ENCODE data around the gene CAND1. TPM values are rescaled to one million over a fixed set of nuclear protein-coding genes. Genes with fewer than 3 reads are reported as not detected.

Gene CAND1
- polyA plus RNA-seq (2011; rRNA removed), result 64.6 and 110 TPM in 2 replicates
- polyA minus RNA-seq (2011; rRNA and poly(A)+ RNA removed), result 56.3 and 63.9 TPM in 2 replicates

DNA sequence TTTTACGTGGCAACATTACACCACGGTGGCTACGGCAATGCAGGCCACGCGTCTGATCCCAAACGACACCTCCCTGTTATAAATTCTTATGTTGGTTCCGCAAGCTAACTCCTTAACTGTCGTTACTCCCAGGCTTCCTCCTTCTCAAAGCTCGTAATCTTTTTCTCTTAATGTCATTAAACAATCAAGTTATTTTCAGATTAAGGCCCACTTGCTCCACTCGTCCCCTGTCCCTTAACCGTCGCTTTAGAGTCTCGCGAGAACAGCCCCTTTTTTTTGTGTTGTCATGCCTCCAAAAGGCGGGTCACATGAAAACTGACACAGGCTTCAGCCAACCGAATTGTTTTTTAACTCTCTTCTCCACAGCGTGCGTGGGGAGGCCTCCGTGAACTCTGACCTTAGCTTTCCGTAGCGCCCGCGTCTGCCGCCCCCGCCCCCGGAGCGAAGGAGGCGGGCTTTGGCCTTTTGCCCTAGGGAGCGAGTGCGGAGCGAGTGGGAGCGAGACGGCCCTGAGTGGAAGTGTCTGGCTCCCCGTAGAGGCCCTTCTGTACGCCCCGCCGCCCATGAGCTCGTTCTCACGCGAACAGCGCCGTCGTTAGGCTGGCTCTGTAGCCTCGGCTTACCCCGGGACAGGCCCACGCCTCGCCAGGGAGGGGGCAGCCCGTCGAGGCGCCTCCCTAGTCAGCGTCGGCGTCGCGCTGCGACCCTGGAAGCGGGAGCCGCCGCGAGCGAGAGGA, at the start of gene CAND1:
CAND1 (plus strand) TSS at position 463 of the 737 bp plus-strand sequence. CDS start 360 bp downstream, outside the sequence.
- Histone ChIP-seq H3K4me3 (ENCODE audit: low read depth, low read length) (peak within 1 kb of the TSS; percentile 96), H3K36me3 (ENCODE audit: control insufficient read depth, insufficient read depth, low read length) (no peaks in the 10 kb centered on the region), H3K27me3 (ENCODE audit: control insufficient read depth, insufficient read depth, low read length) (no peaks in the 10 kb centered on the region)
- TF ChIP-seq, protein P1, sequence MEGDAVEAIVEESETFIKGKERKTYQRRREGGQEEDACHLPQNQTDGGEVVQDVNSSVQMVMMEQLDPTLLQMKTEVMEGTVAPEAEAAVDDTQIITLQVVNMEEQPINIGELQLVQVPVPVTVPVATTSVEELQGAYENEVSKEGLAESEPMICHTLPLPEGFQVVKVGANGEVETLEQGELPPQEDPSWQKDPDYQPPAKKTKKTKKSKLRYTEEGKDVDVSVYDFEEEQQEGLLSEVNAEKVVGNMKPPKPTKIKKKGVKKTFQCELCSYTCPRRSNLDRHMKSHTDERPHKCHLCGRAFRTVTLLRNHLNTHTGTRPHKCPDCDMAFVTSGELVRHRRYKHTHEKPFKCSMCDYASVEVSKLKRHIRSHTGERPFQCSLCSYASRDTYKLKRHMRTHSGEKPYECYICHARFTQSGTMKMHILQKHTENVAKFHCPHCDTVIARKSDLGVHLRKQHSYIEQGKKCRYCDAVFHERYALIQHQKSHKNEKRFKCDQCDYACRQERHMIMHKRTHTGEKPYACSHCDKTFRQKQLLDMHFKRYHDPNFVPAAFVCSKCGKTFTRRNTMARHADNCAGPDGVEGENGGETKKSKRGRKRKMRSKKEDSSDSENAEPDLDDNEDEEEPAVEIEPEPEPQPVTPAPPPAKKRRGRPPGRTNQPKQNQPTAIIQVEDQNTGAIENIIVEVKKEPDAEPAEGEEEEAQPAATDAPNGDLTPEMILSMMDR (IDR thresholded peaks at IDR 0.05; ENCODE audit: insufficient read depth, low read depth, low read length), result no peak; the same call in 1 of the 2 replicates
- peak; percentile 94 for DNase-seq (ENCODE audit: low read depth)
- ChIA-PET CTCF (interaction anchor here (0.6 to 2.0 kb wide), 6 partner anchors 10 to 771 kb away, joined by 3 to 7 read pairs (median 5); no protein-coding TSS in a partner anchor), POLR2A (interaction anchor here (0.6 to 1.2 kb wide), 2 partner anchors 96 to 166 kb away, joined by 3 read pairs; no protein-coding TSS in a partner anchor)

DNA sequence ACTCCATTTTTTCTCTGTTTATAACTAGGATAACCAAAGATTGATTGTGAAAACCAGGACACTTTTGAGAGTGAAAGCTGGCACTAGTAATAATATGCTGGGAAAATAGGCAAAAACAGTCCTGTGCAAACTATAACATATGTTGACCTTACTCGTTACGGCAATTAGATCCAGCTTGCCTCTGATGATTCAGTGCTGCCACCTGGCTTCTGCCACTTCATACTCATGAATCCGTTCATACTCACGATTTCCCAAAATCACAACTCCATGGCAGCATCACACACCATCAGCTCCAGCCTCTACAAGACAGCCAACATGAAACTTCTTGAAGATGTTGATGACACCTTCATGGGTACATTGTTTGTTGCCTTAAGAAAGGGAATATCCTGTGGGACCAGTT, 49.1 kb upstream of the CAND1 start:
- DNase-seq (ENCODE audit: low read depth), result no peak
- TF ChIP-seq, protein P1 (IDR thresholded peaks at IDR 0.05; ENCODE audit: insufficient read depth, low read depth, low read length), result 0 out of 2 replicates have a peak, but pooled peaks have one; percentile 9
- no peaks in the 10 kb centered on the region for H3K36me3 ChIP-seq (ENCODE audit: control insufficient read depth, insufficient read depth, low read length)
- POLR2A ChIA-PET, result no interaction called here
- CTCF ChIA-PET, result interaction anchor here (0.7 kb wide), 1 partner anchor 194 kb away, joined by 3 read pairs; no protein-coding TSS in a partner anchor
- H3K4me3 ChIP-seq (ENCODE audit: low read depth, low read length), result no peak overlapping the region
- H3K27me3 ChIP-seq (ENCODE audit: control insufficient read depth, insufficient read depth, low read length), result no peaks in the 10 kb centered on the region

DNA sequence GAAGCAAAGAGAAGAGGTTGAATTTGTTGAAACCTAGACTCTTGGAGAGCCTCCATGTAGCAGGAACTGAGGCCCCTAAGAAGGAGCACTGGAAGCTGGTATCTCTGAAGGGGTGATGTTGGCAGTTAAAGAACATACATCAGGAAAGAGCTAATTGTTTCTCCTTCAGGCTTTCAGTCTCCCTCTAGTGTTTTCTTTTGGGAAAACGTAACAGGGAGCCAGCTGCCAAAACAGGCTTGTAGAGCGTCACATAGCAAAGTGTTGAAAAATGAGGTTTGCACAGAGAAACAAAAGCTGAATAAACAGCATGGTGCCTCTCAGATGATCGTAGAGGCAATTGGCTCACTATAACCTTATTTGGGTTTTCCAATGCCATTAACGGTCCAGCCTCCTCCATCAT, 46.9 kb upstream of the CAND1 start:
- ChIA-PET CTCF (interaction anchor here (1.5 kb wide), 1 partner anchor 197 kb away, joined by 4 read pairs; no protein-coding TSS in a partner anchor), POLR2A (no interaction called here)
- DNase-seq (ENCODE audit: low read depth), result no peak
- no peak overlapping the region for H3K4me3 ChIP-seq (ENCODE audit: low read depth, low read length)
- H3K27me3 ChIP-seq (ENCODE audit: control insufficient read depth, insufficient read depth, low read length), result no peaks in the 10 kb centered on the region
- TF ChIP-seq, protein P1 (IDR thresholded peaks at IDR 0.05; ENCODE audit: insufficient read depth, low read depth, low read length), result peak; percentile 43
- no peaks in the 10 kb centered on the region for H3K36me3 ChIP-seq (ENCODE audit: control insufficient read depth, insufficient read depth, low read length)

DNA sequence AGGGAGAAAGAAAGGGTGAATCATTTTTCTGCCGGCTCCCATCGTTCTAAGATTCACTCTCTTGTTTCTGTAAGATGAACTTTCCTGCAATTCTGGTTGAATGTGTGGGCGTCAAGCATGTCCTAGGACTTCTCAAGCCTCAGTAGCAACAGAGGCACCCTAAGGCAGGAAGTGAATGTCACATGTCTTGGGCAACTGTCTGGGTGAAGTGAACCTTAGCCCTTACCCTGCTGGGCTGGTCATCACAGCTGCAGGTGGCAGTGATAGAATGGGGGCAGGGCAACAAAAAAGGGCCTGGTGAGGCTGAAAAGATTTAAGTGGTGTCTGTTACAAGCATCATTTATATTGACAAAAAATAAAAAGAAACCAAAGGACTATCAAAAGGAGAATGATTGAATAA, 45.9 kb upstream of the CAND1 start:
- TF ChIP-seq, protein P1 (IDR thresholded peaks at IDR 0.05; ENCODE audit: insufficient read depth, low read depth, low read length), result no peak
- CTCF ChIA-PET, result no interaction called here
- Histone ChIP-seq H3K4me3 (ENCODE audit: low read depth, low read length) (no peak overlapping the region), H3K27me3 (ENCODE audit: control insufficient read depth, insufficient read depth, low read length) (no peaks in the 10 kb centered on the region), H3K36me3 (ENCODE audit: control insufficient read depth, insufficient read depth, low read length) (no peaks in the 10 kb centered on the region)
- POLR2A ChIA-PET, result no interaction called here
- no peak for DNase-seq (ENCODE audit: low read depth)

DNA sequence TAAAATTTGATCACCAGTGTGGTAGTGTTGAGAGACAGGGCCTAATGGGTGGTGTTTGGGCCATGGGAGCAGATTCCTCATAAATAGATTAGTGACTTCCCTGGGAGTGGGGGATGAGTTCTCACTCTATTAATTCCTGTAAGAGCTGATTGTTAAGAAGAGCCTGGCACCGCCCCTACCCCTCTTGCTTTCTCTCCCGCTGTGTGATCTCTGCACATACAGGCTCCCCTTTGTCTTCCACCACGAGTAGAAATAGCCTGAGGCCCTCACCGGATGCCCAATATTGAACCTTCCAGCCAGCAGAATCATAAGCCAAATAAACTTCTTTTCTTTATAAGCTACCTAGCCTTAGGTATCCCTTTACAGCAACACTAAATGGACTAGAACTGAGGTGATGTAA, 31.9 kb upstream of the CAND1 start:
- TF ChIP-seq, protein P1 (IDR thresholded peaks at IDR 0.05; ENCODE audit: insufficient read depth, low read depth, low read length), result no peak
- no peak for DNase-seq (ENCODE audit: low read depth)
- Histone ChIP-seq H3K4me3 (ENCODE audit: low read depth, low read length) (no peak overlapping the region), H3K27me3 (ENCODE audit: control insufficient read depth, insufficient read depth, low read length) (no peaks in the 10 kb centered on the region; the same call in 1 of the 2 replicates), H3K36me3 (ENCODE audit: control insufficient read depth, insufficient read depth, low read length) (no peaks in the 10 kb centered on the region)
- ChIA-PET POLR2A (no interaction called here), CTCF (no interaction called here)
